ENCODE data around the gene GLB1L3.

GRCh38 chr11:134244593-134244992 lies 31.6 kb upstream of the GLB1L3 start:
- TF ChIP-seq CTCF (optimal IDR thresholded peaks at IDR 0.05 in 1 of 3, IDR thresholded peaks at IDR 0.05 in 1 of 3, conservative IDR thresholded peaks at IDR 0.05 in 1 of 3; ENCODE audit: extremely low read depth in 1 of 3, insufficient read depth in 2 of 3, low read length in 3 of 3) (peak; percentile 48 to 66 (median 49)), EZH2 (IDR thresholded peaks at IDR 0.05; ENCODE audit: low read length) (no peak)

Data from keratinocyte (primary cell).